Measurements from ENCODE around the gene IFITM5. TPM values are rescaled to one million over a fixed set of nuclear protein-coding genes. Genes with fewer than 3 reads are reported as not detected.

The IFITM5 gene
- total RNA-seq, 1 donor from 2014 or later, result not detected

GRCh38 chr11:259413-259812, 39.9 kb downstream of the IFITM5 start:
- Mint-ChIP-seq H3K9me3 (ENCODE audit: low read depth) (peaks cover 5% of the 10 kb centered on the region), H3K4me3 (ENCODE audit: unreplicated experiment) (no peak overlapping the region), H3K4me1 (ENCODE audit: low read depth) (no peaks in the 10 kb centered on the region), H3K27ac (ENCODE audit: unreplicated experiment) (no peak overlapping the region), H3K36me3 (ENCODE audit: low read depth) (no peaks in the 10 kb centered on the region), H3K27me3 (ENCODE audit: low read depth) (no peaks in the 10 kb centered on the region)
- no peak for DNase-seq (ENCODE audit: low spot score)
- TF ChIP-seq CTCF (IDR thresholded peaks at IDR 0.05), result no peak

GRCh38 chr11:257766-258493, 41.4 kb downstream of the IFITM5 start:
- Mint-ChIP-seq H3K9me3 (ENCODE audit: low read depth) (peaks cover 5% of the 10 kb centered on the region), H3K4me3 (ENCODE audit: unreplicated experiment) (no peak overlapping the region), H3K27me3 (ENCODE audit: low read depth) (no peaks in the 10 kb centered on the region), H3K4me1 (ENCODE audit: low read depth) (no peaks in the 10 kb centered on the region), H3K36me3 (ENCODE audit: low read depth) (peaks cover 5% of the 10 kb centered on the region), H3K27ac (ENCODE audit: unreplicated experiment) (no peak overlapping the region)
- DNase-seq (ENCODE audit: low spot score), result no peak
- TF ChIP-seq CTCF (IDR thresholded peaks at IDR 0.05), result peak; percentile 30

DNA sequence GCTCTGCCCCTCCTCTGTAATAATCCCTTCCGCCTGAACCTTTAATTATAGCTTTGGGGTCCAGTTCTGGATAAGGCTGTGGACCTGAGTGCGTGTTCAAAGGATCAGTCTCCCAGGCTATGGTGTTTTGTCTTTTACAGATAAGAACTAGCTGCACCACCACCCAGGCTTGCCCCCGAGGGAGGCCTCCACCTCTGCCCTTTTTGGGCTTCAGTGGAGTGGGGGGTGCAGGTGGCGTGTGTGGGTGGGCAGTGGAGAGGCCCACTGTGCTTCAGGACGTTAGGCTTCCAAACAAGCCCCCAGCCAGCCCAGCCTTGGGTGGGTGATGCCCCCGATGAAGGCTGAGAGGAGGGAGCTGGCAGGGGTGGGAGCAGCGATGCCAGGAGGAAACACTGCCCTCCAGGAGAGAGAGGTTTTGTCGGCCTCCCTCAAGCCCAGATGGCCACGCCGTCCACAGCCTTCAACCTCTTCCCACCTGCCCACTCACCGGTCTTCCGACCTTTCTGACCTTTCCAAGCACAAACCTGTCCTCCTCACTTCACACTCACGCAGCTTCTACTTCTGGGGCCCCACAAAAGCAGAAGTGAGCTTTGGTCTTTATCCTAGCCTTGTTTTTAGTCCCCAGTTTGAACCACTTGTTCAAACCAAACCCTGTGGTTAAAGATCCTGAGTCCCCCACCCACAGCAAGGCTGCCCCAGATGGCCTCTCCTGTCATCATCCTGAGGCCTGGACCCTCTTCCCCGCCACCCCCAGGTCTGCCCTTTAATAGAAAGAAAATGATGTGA, 42.2 kb downstream of the IFITM5 start:
- no peak overlapping the region for H3K4me3 Mint-ChIP-seq (ENCODE audit: unreplicated experiment)
- TF ChIP-seq CTCF (IDR thresholded peaks at IDR 0.05), result no peak
- no peak overlapping the region for H3K27ac Mint-ChIP-seq (ENCODE audit: unreplicated experiment)
- no peaks in the 10 kb centered on the region for H3K27me3 Mint-ChIP-seq (ENCODE audit: low read depth)
- peaks cover 4% of the 10 kb centered on the region for H3K9me3 Mint-ChIP-seq (ENCODE audit: low read depth)
- H3K4me1 Mint-ChIP-seq (ENCODE audit: low read depth), result no peaks in the 10 kb centered on the region
- no peak for DNase-seq (ENCODE audit: low spot score)
- H3K36me3 Mint-ChIP-seq (ENCODE audit: low read depth), result peaks cover 12% of the 10 kb centered on the region

DNA sequence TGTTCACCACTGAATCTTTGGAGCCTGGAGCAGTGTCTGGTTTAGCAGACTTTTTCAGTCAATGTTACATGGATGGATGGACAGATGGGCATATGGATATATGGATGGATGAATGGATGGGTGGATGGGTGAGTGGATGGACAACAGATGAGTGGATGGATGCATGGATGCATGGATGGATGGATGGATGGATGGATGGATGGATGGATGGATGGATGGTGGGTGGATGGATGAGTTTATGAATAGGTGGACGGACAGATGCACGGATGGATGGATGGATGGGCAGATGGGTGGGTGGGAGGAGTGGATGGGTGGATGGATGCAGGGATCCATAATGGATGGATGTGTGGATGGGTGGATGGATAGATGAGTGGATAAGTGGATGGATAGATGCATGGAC, 43.5 kb downstream of the IFITM5 start:
- Mint-ChIP-seq H3K9me3 (ENCODE audit: low read depth) (no peaks in the 10 kb centered on the region), H3K4me3 (ENCODE audit: unreplicated experiment) (no peak overlapping the region), H3K27me3 (ENCODE audit: low read depth) (no peaks in the 10 kb centered on the region), H3K27ac (ENCODE audit: unreplicated experiment) (no peak overlapping the region), H3K36me3 (ENCODE audit: low read depth) (peaks cover 17% of the 10 kb centered on the region), H3K4me1 (ENCODE audit: low read depth) (no peaks in the 10 kb centered on the region)
- TF ChIP-seq CTCF (IDR thresholded peaks at IDR 0.05), result no peak
- no peak for DNase-seq (ENCODE audit: low spot score)

- Mint-ChIP-seq H3K27me3 (ENCODE audit: low read depth) (no peaks in the 10 kb centered on the region), H3K9me3 (ENCODE audit: low read depth) (no peaks in the 10 kb centered on the region), H3K4me1 (ENCODE audit: low read depth) (no peaks in the 10 kb centered on the region), H3K4me3 (ENCODE audit: unreplicated experiment) (no peak overlapping the region), H3K36me3 (ENCODE audit: low read depth) (peaks cover 22% of the 10 kb centered on the region), H3K27ac (ENCODE audit: unreplicated experiment) (no peak overlapping the region)
- TF ChIP-seq CTCF (IDR thresholded peaks at IDR 0.05), result no peak
- no peak for DNase-seq (ENCODE audit: low spot score)
Observed at GRCh38 chr11:255176-255575, 44.1 kb downstream of the IFITM5 start.

All from chondrocyte (in vitro differentiated cells).